SJSA1 (cell line): Measurements from ENCODE around the gene C2orf68. TPM values are rescaled to one million over a fixed set of nuclear protein-coding genes. Genes with fewer than 3 reads are reported as not detected.
A peak's percentile ranks its signal among the peaks of the same experiment; 100 is the strongest.
"Not testable (repeated sequence)": the region's sequence is repeated elsewhere in the genome, so short reads cannot be mapped to it uniquely, and the experiment has no call there.

ENCODE experiments used
- DNase-seq, 2 experiments: peaks; one replicate each; pipeline ENCODE4 v3.0.0-alpha.2; 2015 to 2020; ENCODE audit warnings: low spot score in 2 of 2, low read depth in 1 of 2
- H3K27ac ChIP-seq: fragments of 250-450 bp; sonication (Bioruptor Pico); 2 replicates; pipeline ENCODE4 v1.5.1; 2020; ENCODE audit warnings: mild to moderate bottlenecking, moderate library complexity
- H3K27me3 ChIP-seq: fragments of 250-450 bp; sonication (Bioruptor Pico); replicated peaks from 2 replicates; pipeline ENCODE4 v1.5.1; 2020; ENCODE audit warnings: mild to moderate bottlenecking, moderate library complexity
- H3K36me3 ChIP-seq: fragments of 250-450 bp; sonication (Bioruptor Pico); 2 replicates; pipeline ENCODE4 v1.5.1; 2020; ENCODE audit warnings: mild to moderate bottlenecking
- H3K4me1 ChIP-seq: fragments of 250-450 bp; sonication (Bioruptor Pico); replicated peaks from 2 replicates; pipeline ENCODE4 v1.6.1; 2021; ENCODE audit warnings: mild to moderate bottlenecking
- H3K4me3 ChIP-seq: fragments of 250-450 bp; sonication (Bioruptor Pico); 2 replicates; pipeline ENCODE4 v1.5.1; 2020; ENCODE audit warnings: mild to moderate bottlenecking
- H3K9me3 ChIP-seq: fragments of 250-450 bp; sonication (Bioruptor Pico); replicated peaks from 2 replicates; pipeline ENCODE4 v1.5.1; 2020; ENCODE audit warnings: mild to moderate bottlenecking
- total RNA-seq: library from RNA; depleted of rRNA; stranded (reverse); fragments of >200 nt; shearing (Covaris generic); gene quantifications from 2 replicates; pipeline ENCODE4 v1.2.3, GENCODE V29; 2014

Gene C2orf68
- total RNA-seq, 1 experiment from 2014 or later: 16.0 TPM

GRCh38 chr2:85600951-85601770, 10.7 kb downstream of the C2orf68 start:
- Histone ChIP-seq H3K4me3 (no peak overlapping the region), H3K9me3 (no peaks in the 10 kb centered on the region), H3K27ac (no peak overlapping the region), H3K4me1 (peaks cover 36% of the 10 kb centered on the region), H3K36me3 (peaks cover 29% of the 10 kb centered on the region), H3K27me3 (no peaks in the 10 kb centered on the region)
- no peak for DNase-seq

- peaks cover 29% of the 10 kb centered on the region for H3K36me3 ChIP-seq
- DNase-seq: no peak
- no peaks in the 10 kb centered on the region for H3K9me3 ChIP-seq
- H3K27me3 ChIP-seq: no peaks in the 10 kb centered on the region
- H3K27ac ChIP-seq: no peak overlapping the region
- H3K4me3 ChIP-seq: no peak overlapping the region
- peaks cover 30% of the 10 kb centered on the region for H3K4me1 ChIP-seq
These were observed 11.7 kb downstream of the C2orf68 start for GRCh38 chr2:85600235-85600575.

DNA sequence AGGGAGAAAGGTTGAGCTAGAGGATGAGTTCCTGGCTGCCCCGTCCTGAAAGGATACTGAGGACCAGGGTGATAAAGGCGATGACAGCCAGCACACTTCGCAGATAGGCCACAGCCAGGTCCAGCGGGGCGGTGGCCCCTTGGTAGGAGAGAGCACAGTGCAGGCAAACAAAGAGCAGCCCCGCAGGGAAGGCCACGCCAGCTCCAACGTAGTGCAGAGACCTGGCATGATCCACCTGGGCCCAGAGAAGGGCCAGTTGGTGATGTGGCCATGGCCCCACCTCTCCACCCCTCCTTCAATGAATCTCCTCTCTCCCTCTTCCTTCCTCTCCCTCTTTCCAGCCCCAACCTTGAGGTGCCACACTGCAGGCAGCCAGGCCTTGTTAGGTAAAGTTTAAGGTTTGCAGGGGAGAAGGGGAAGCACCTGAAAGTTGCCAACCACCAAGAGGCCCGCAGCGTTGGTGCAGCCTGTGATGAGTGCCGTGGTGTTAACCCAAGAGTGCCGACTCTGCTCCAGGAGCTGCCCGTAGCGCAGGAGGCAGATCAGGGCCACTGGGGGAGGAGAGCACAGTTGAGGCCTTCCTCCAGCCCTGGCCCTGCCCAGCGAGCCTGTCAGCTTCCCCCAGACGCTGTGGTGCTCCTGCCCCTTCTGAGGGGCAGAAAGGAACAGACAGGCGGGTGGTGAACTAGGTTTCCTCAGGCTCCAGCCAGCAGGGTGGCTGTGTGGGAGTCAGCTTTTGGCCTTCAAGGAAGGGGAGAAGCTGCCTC, 12.2 kb downstream of the C2orf68 start:
- Histone ChIP-seq H3K36me3 (peaks cover 29% of the 10 kb centered on the region), H3K4me1 (peaks cover 26% of the 10 kb centered on the region), H3K27ac (no peak overlapping the region), H3K27me3 (no peaks in the 10 kb centered on the region), H3K9me3 (no peaks in the 10 kb centered on the region), H3K4me3 (no peak overlapping the region)
- no peak for DNase-seq

DNA sequence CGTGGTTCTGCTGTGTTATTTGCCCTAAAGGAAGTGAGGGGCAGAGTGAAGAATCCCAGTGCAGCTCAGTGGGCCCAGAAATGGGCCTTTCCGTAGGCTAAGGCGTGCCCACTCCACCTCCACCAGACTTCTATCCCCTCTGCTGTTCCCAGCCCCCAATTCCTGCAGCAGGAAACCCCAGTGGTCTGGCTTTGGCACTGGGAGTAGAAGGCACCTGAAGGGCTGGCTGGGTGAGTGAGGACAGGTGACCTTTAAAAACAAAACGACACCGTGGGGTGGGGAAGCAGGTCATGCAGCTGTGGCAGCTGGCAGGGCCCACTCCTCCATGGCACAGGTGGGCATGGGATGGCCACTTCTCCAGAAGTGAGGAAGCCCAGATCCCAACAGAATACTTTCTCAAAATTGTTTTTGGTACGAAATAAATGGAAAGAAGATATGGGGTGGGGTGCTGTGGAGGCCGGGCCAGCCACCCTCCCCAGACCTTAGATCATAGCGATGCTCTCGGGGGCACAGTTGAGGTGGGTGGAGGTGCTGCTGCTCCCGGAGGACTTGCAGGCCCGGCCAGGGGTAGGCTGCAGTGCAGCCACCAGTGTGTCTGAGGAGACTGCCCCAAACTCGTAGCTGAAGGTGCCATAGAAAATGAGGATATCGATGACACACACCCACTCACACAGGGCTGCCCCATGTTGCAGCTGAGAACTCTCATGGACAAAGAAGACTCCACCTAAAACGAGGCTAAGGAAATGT, 13.1 kb downstream of the C2orf68 start:
- H3K4me1 ChIP-seq: peaks cover 23% of the 10 kb centered on the region
- no peak for DNase-seq
- peaks cover 29% of the 10 kb centered on the region for H3K36me3 ChIP-seq
- H3K9me3 ChIP-seq: no peaks in the 10 kb centered on the region
- H3K27ac ChIP-seq: no peak overlapping the region
- no peak overlapping the region for H3K4me3 ChIP-seq
- no peaks in the 10 kb centered on the region for H3K27me3 ChIP-seq

GRCh38 chr2:85597241-85597640, 14.6 kb downstream of the C2orf68 start:
- Histone ChIP-seq H3K4me1 (peaks cover 19% of the 10 kb centered on the region), H3K36me3 (peaks cover 29% of the 10 kb centered on the region), H3K27me3 (no peaks in the 10 kb centered on the region), H3K4me3 (no peak overlapping the region), H3K9me3 (no peaks in the 10 kb centered on the region), H3K27ac (no peak overlapping the region)
- DNase-seq: no peak

DNA sequence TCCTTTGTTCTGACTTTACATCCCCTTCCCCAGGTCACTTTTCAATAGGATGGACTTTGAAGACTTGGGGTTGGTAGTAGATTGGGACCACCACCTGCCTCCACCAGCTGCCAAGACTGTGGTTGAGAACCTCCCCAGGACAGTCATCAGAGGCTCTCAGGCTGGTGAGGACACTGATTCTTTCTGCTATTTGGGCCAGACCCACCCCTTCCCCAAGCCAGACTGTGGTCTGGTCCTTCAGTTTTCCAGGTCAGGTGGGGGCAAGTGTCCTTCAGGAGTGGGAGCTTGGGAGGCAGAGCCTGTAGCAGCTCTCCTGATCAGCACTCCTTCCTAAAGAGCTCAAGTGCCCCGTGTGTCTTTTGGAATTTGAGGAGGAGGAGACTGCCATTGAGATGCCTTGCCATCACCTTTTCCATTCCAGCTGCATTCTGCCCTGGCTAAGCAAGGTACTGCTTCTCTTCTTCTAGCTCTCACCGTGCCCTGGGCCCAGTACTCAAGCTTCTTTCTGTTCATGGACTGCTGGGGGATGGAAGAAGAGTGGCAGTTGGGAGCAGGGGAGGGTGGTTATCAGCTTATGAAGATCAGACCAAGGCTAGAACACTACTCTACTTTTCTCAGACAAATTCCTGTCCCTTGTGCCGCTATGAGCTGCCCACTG, 15.3 kb downstream of the C2orf68 start:
- H3K9me3 ChIP-seq: no peaks in the 10 kb centered on the region
- peak overlapping the region; percentile 55 for H3K4me3 ChIP-seq
- H3K4me1 ChIP-seq: peaks cover 15% of the 10 kb centered on the region
- DNase-seq: no peak
- H3K36me3 ChIP-seq: peaks cover 29% of the 10 kb centered on the region
- H3K27ac ChIP-seq: no peak overlapping the region; the same call in 1 of the 2 replicates
- no peaks in the 10 kb centered on the region for H3K27me3 ChIP-seq

DNA sequence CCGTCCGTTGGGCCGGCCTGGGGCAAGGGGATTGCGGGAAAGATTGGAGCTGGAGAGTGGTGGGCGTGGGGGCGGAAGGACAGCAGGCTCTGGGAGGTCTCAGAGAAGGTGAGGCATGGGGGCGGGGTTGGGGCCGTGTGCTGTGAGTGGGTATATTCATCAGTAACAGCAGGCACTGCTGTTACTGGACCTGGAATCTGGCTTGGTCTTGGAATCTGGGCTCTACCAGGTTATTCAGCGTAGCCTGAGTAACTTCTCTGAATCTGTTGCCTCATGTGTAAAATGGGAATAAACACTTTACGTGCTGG, 15.9 kb downstream of the C2orf68 start:
- no peak for DNase-seq
- Histone ChIP-seq H3K27me3 (no peaks in the 10 kb centered on the region), H3K27ac (peak overlapping the region; percentile 51), H3K4me3 (peak overlapping the region; percentile 55), H3K9me3 (no peaks in the 10 kb centered on the region), H3K4me1 (peaks cover 21% of the 10 kb centered on the region), H3K36me3 (peaks cover 29% of the 10 kb centered on the region)

DNA sequence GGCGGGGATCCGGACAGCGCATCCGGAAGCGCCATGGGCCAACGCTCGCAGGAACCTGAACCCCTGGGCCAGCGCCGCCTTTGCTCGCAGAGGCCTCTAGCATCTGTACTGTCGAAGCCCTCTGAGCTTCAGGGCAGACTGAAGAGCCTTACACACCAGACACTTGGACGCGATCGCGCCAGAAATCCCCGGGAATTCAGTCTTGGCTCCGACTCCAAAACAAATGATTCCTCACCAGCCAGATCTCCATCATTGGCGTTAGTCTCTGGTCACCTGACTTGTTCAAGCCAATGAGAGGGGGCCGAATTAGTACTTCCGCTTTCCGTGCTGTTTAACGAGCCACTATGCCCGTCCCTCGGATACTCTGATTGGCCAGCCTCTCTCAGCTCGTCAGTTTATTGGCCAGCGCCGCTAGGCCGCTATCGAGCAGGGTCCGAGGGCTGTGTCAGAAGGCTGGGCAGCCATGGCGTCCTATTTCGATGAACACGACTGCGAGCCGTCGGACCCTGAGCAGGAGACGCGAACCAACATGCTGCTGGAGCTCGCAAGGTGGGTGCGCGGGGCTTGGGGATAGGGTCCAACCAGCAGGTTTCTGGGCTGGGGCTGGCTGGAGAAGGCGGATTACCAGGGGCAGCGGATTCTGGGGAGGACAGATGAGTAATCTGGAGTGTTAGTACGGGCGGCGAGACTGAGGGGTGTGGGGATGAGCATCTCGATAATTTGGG, 16.4 kb downstream of the C2orf68 start, which contains the start of gene RNF181:
TSS of gene RNF181 (plus strand) at position 445 of the 725 bp plus-strand sequence. CDS start at position 464, 19 bp downstream.
- peak within 1 kb of the TSS; percentile 55 for H3K4me3 ChIP-seq
- H3K9me3 ChIP-seq: no peaks in the 10 kb centered on the region
- DNase-seq: peak; percentile 93 to 97
- H3K27ac ChIP-seq: peak within 1 kb of the TSS; percentile 72
- H3K36me3 ChIP-seq: peaks cover 29% of the 10 kb centered on the region
- H3K27me3 ChIP-seq: no peaks in the 10 kb centered on the region
- H3K4me1 ChIP-seq: peaks cover 26% of the 10 kb centered on the region

DNA sequence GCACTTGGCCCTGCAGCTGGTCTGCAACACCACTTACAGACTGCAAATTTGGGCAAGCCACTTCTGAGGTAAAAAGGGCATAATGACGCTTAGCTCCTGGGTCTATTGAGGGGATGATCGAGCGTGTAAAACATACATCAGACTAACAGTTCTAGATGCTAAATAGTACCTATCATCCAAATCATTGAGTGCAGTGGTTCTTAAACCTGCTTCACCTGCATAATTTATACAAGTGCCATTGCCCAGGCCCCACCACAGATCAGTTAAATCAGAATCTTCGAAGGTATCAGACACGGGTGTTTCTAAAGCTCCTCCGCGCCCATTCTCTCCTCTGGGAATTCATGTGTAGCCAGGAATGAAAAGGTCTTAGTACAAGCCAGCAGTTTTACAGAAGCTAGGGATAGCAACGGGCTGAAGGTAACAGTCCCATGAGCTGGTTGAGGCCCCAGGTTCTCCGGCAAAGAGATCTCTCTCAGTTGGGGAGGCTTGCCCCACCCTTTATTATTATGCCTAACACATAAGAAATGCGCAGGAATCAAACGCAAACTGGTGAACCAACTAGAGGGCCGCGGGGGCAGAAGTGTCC, 17.1 kb downstream of the C2orf68 start:
- H3K9me3 ChIP-seq: no peaks in the 10 kb centered on the region
- H3K4me1 ChIP-seq: peaks cover 31% of the 10 kb centered on the region
- H3K4me3 ChIP-seq: peak overlapping the region; percentile 55
- H3K27me3 ChIP-seq: no peaks in the 10 kb centered on the region
- H3K27ac ChIP-seq: peak overlapping the region; percentile 72
- no peak for DNase-seq
- peaks cover 29% of the 10 kb centered on the region for H3K36me3 ChIP-seq

- H3K4me1 ChIP-seq: peaks cover 43% of the 10 kb centered on the region
- DNase-seq: no peak
These were observed 18.8 kb downstream of the C2orf68 start for GRCh38 chr2:85593023-85593422.

GRCh38 chr2:85592299-85592698, 19.6 kb downstream of the C2orf68 start:
- H3K4me3 ChIP-seq, H3K27me3 ChIP-seq, H3K36me3 ChIP-seq, H3K9me3 ChIP-seq, DNase-seq, H3K27ac ChIP-seq: not testable (repeated sequence)
- peaks cover 43% of the 10 kb centered on the region for H3K4me1 ChIP-seq

More at GRCh38 chr2:85593023-85593422, 18.8 kb downstream of the C2orf68 start:
- Histone ChIP-seq H3K27ac (no peak overlapping the region), H3K27me3 (no peaks in the 10 kb centered on the region), H3K4me3 (no peak overlapping the region), H3K9me3 (no peaks in the 10 kb centered on the region), H3K36me3 (peaks cover 17% of the 10 kb centered on the region)

GRCh38 chr2:85591563-85591962, 20.3 kb downstream of the C2orf68 start:
- Histone ChIP-seq H3K27ac (peak overlapping the region; percentile 74; the same call in 1 of the 2 replicates), H3K4me1 (peaks cover 42% of the 10 kb centered on the region), H3K9me3 (no peaks in the 10 kb centered on the region), H3K36me3 (peaks cover 2% of the 10 kb centered on the region), H3K4me3 (no peak overlapping the region), H3K27me3 (no peaks in the 10 kb centered on the region)
- no peak for DNase-seq
